Prostate gland (tissue), 2 donors: Measurements from ENCODE around the gene CD58.

Experiments
- POLR2A ChIP-seq: fragments of 450-650 bp; IDR thresholded peaks from one replicate; pipeline ENCODE4 v1.6.1; 2016; ENCODE audit warnings: antibody characterized with exemption, mild to moderate bottlenecking
- POLR2AphosphoS5 ChIP-seq: sonication (generic); formaldehyde crosslinking; IDR thresholded peaks from one replicate; pipeline ENCODE4 v1.6.1; 2017; ENCODE audit warnings: antibody characterized with exemption
- TF ChIP-seq, protein P1 (sequence below), 4 experiments: fragments of 200-600 bp in 2 of 4; fragments of 450-650 bp in 2 of 4; sonication (generic) in 2 of 4; IDR thresholded peaks; 1 replicate in 3 of 4; 2 replicates in 1 of 4; pipeline ENCODE4 v1.5.1; 2016 to 2019; ENCODE audit warnings: antibody characterized with exemption in 4 of 4, mild to moderate bottlenecking in 2 of 4, moderate library complexity in 2 of 4

DNA sequence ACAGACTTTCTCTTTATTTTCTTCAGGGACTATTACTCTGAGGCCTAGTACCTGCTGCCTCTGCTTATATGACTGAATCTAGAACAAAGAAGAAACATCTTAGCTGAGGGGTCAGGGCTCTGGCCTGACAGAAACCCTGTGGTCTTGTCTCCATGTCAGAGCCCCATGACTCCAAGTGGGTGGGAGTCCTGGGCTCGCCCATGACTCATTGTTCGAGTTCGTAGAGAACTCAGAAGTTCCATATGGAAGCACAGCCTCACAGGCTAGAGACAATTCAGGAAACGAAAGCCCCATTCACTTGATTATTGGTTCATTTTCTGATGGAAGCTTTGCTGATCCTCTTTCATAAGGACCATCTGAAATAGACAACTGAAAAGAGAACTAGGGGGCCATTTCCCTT, 73.2 kb downstream of the CD58 start:
- TF ChIP-seq, protein P1, sequence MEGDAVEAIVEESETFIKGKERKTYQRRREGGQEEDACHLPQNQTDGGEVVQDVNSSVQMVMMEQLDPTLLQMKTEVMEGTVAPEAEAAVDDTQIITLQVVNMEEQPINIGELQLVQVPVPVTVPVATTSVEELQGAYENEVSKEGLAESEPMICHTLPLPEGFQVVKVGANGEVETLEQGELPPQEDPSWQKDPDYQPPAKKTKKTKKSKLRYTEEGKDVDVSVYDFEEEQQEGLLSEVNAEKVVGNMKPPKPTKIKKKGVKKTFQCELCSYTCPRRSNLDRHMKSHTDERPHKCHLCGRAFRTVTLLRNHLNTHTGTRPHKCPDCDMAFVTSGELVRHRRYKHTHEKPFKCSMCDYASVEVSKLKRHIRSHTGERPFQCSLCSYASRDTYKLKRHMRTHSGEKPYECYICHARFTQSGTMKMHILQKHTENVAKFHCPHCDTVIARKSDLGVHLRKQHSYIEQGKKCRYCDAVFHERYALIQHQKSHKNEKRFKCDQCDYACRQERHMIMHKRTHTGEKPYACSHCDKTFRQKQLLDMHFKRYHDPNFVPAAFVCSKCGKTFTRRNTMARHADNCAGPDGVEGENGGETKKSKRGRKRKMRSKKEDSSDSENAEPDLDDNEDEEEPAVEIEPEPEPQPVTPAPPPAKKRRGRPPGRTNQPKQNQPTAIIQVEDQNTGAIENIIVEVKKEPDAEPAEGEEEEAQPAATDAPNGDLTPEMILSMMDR (IDR thresholded peaks at IDR 0.05): no peak
- TF ChIP-seq POLR2A (no peak), POLR2AphosphoS5 (no peak)
